Stimulated activated CD4-positive, alpha-beta T cell treated with anti-CD3 and anti-CD28 coated beads, Interleukin-4, amount 100 ng/mL, for 48 hours (primary cell): ENCODE results near the gene ANKRD44.

Experiments
- DNase-seq, 2 donors: peaks; one replicate each; pipeline ENCODE4 v3.0.0-alpha.2; 2020; ENCODE audit warnings: low read depth in 2 of 2

The ANKRD44 gene

GRCh38 chr2:197208024-197208423 is 102.6 kb downstream of the ANKRD44 start:
- no peak for DNase-seq

GRCh38 chr2:197207598-197207997 is 103.0 kb downstream of the ANKRD44 start:
- no peak for DNase-seq

GRCh38 chr2:197207106-197207505 is 103.5 kb downstream of the ANKRD44 start:
- no peak for DNase-seq

- DNase-seq: peak; percentile 33 to 52
Observed at GRCh38 chr2:197205585-197206215, 104.9 kb downstream of the ANKRD44 start.

GRCh38 chr2:197204519-197205250 is 105.9 kb downstream of the ANKRD44 start:
- no peak for DNase-seq

- DNase-seq: no peak
Observed at GRCh38 chr2:197201874-197202273, 108.7 kb downstream of the ANKRD44 start.

- no peak for DNase-seq
Observed at GRCh38 chr2:197200762-197201058, 109.9 kb downstream of the ANKRD44 start.

GRCh38 chr2:197200051-197200761 is 110.4 kb downstream of the ANKRD44 start:
- no peak for DNase-seq

GRCh38 chr2:197198890-197199289 is 111.7 kb downstream of the ANKRD44 start:
- peak; percentile 63 to 78 for DNase-seq

GRCh38 chr2:197197895-197198311 is 112.7 kb downstream of the ANKRD44 start:
- no peak for DNase-seq

GRCh38 chr2:197196541-197197180 is 113.9 kb downstream of the ANKRD44 start:
- no peak for DNase-seq

- no peak for DNase-seq
Observed at GRCh38 chr2:197195518-197195917, 115.1 kb downstream of the ANKRD44 start.

- DNase-seq: no peak
Observed at GRCh38 chr2:197191940-197192322, 118.6 kb downstream of the ANKRD44 start.

- DNase-seq: no peak
Observed at GRCh38 chr2:197191177-197191939, 119.2 kb downstream of the ANKRD44 start.

- DNase-seq: no peak
Observed at GRCh38 chr2:197190100-197190432, 120.5 kb downstream of the ANKRD44 start.

GRCh38 chr2:197189426-197190099 is 121.0 kb downstream of the ANKRD44 start:
- no peak for DNase-seq

- DNase-seq: no peak
Observed at GRCh38 chr2:197185676-197186075, 124.9 kb downstream of the ANKRD44 start.

GRCh38 chr2:197184959-197185586 is 125.5 kb downstream of the ANKRD44 start:
- DNase-seq: no peak

GRCh38 chr2:197183355-197183754 is 127.2 kb downstream of the ANKRD44 start:
- DNase-seq: no peak

GRCh38 chr2:197182668-197183067 is 127.9 kb downstream of the ANKRD44 start:
- DNase-seq: no peak

- DNase-seq: no peak
Observed at GRCh38 chr2:197181491-197181890, 129.1 kb downstream of the ANKRD44 start.
